ENCODE data around the gene BRI3BP.
"Not testable (repeated sequence)": the region's sequence is repeated elsewhere in the genome, so short reads cannot be mapped to it uniquely, and the experiment has no call there.

Gene BRI3BP

GRCh38 chr12:124975276-124975675 lies 18.2 kb upstream of the BRI3BP start:
- DNase-seq: no peak

GRCh38 chr12:124976999-124977398 lies 16.4 kb upstream of the BRI3BP start:
- no peak for DNase-seq

- no peak for DNase-seq
Measured at GRCh38 chr12:124979568-124979967, 13.9 kb upstream of the BRI3BP start.

- DNase-seq: no peak
Measured at GRCh38 chr12:124980098-124980892, 13.2 kb upstream of the BRI3BP start.

- not testable (repeated sequence) for DNase-seq
Measured at GRCh38 chr12:124986876-124987275, 6.6 kb upstream of the BRI3BP start.

- DNase-seq: peak; percentile 87
Measured at GRCh38 chr12:124992874-124993625, 395 bp upstream of the BRI3BP start.

GRCh38 chr12:124994437-124994975 lies 1.1 kb downstream of the BRI3BP start:
- DNase-seq: no peak

- no peak for DNase-seq
Measured at GRCh38 chr12:124995200-124995961, 1.9 kb downstream of the BRI3BP start.

GRCh38 chr12:124998705-124999104 lies 5.3 kb downstream of the BRI3BP start:
- DNase-seq: no peak

- no peak for DNase-seq
Measured at GRCh38 chr12:125001636-125002035, 8.2 kb downstream of the BRI3BP start.

- DNase-seq: no peak
Measured at GRCh38 chr12:125003021-125003420, 9.6 kb downstream of the BRI3BP start.

- no peak for DNase-seq
Measured at GRCh38 chr12:125004621-125005020, 11.2 kb downstream of the BRI3BP start.

- no peak for DNase-seq
Measured at GRCh38 chr12:125005652-125006051, 12.2 kb downstream of the BRI3BP start.

GRCh38 chr12:125006365-125006764 lies 12.9 kb downstream of the BRI3BP start:
- no peak for DNase-seq

GRCh38 chr12:125013816-125014442 lies 20.5 kb downstream of the BRI3BP start:
- no peak for DNase-seq

- no peak for DNase-seq
Measured at GRCh38 chr12:125014526-125014925, 21.1 kb downstream of the BRI3BP start.

- DNase-seq: no peak
Measured at GRCh38 chr12:125015680-125016310, 22.4 kb downstream of the BRI3BP start.

GRCh38 chr12:125017801-125018200 lies 24.4 kb downstream of the BRI3BP start:
- DNase-seq: no peak

- DNase-seq: no peak
Measured at GRCh38 chr12:125018356-125018755, 24.9 kb downstream of the BRI3BP start.

- DNase-seq: no peak
Measured at GRCh38 chr12:125021096-125021495, 27.7 kb downstream of the BRI3BP start.

GRCh38 chr12:125021771-125022170 lies 28.3 kb downstream of the BRI3BP start:
- DNase-seq: no peak

GRCh38 chr12:125023065-125023464 lies 29.6 kb downstream of the BRI3BP start:
- DNase-seq: no peak

Measured in CD4-positive, alpha-beta T cell treated with Interleukin-6 for 4 hours (primary cell).